CD1c-positive myeloid dendritic cell (primary cell): ENCODE data around the gene DAPK2.
A peak's percentile ranks its signal among the peaks of the same experiment; 100 is the strongest.

Experiments
- DNase-seq: peaks from one replicate; pipeline ENCODE4 v3.0.0-alpha.2; 2016; ENCODE audit errors: extremely low spot score

DAPK2 gene

DNA sequence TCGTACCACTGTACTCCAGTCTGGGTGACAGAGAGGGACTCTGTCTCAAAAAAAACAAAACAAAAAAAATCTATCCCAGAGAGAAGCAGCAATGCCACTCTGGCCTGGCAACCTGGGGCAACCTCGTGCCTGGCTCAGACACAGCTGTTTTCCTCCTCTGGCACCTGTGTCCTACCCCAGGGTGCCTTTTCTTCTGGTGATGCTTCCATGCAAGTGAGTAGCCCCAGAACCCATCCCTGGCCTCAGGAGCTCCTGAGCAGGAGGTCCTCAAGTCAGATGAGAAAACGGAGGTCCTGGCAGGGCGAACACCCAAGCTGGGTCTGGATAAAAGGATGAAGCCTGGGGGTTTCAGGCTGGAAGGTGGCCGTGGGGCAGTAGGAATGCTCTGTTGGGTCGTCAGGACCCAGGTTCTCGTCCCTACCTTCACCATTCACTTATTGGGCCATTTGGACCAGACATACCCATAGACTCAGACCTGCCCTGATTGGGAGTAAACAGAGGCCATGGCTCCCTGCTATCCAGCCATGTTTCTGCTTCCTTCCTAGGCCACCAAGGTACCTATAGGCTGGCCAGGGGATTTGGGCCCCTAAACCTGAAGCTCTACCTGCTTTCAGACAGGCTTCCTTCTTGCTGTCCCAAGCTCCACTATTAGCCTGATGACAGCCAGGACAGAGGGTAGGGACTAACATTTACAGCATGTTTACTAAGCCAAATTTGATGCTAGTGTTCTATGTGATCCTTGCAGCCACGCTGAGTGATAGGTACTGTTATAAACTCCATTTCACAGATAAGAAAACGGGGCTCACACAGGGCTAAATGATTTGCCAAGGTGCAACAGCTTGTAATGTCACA lies 102.2 kb downstream of the DAPK2 start:
- DNase-seq: no peak

- DNase-seq: no peak
Measured at GRCh38 chr15:63942486-63943365, 103.6 kb downstream of the DAPK2 start.

GRCh38 chr15:63941698-63942465 lies 104.4 kb downstream of the DAPK2 start:
- DNase-seq: no peak

DNA sequence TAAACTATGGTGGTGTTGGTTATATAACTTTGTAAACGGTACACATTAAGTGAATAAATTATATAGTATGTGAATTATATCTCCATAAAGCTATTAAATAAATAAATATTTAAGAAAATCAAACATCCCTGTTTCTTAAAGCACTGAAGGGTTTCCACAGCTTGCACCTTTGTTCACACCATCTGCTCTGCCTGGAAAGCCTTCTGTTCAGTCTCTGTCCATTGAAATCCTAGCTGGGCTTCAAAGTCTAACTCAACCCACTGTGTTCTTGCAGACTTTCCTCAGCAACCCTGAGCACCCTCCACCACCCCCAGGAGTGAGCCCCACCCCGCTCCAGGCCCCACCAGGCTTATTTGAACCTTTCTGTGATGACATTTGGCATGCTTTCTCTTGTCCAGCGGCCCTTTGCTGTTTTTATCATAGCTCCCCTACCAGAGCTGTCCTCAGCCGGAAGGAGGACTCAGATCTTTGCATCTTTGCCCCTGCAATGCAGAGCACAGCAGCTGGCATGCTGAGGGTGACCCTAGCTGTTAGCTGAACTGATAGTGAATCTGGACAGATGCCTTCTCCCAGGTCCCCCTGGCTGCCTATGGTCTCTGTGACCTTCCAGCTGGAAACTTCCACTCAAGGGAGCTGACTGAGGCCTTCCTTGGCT lies 105.2 kb downstream of the DAPK2 start:
- no peak for DNase-seq

DNA sequence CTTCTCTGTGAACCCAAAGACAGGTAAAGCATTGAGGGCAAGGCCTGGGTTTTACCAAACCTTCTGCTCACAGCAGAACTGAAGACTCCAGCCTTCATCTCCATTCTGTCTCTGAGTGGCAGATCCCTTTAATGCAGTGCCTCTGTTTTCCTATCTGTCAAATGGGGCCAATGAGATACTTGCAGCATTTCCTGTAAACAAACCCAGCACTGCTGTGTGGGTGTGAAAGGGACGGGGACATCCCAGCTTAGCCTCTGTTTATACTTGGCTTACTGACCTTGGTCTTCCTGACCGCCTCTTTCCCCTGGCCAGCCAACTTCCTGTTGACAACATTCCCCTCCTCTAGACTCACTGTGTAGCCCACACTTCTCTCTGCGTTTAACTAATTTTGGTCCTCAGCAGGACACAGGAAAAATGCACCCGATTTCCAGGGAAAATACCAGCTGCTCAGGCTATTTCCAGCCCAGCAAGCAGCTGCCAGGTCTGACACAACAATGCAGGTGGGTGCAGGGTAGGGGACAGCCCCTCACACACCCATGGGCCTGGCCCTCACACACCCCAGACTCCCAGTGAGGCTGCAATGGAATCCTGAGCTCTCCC lies 106.7 kb downstream of the DAPK2 start:
- DNase-seq: peak; percentile 16

- peak; percentile 44 for DNase-seq
Measured at GRCh38 chr15:63938486-63939061, 107.7 kb downstream of the DAPK2 start.

- no peak for DNase-seq
Measured at GRCh38 chr15:63933522-63933921, 112.8 kb downstream of the DAPK2 start.

GRCh38 chr15:63931556-63931955 lies 114.7 kb downstream of the DAPK2 start:
- no peak for DNase-seq

DNA sequence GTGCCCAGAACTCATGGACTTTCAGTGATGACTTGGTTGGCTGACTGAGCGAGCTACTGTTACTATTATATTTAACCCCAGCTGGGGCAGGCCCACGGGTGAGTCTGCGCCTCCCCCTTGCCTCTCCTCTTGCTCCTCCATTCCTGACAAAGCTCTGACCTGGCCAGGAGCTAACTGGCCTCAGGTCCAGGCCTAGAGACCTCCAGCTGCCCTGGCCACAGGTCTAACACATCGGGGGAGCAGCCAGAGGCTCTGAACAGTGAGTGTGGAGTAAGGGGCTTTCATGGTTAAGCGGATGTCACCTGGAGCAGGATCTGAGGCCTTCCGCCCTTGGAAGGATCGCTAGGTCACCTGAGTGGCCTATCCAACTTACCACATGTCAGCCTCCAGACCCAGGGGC lies 116.3 kb downstream of the DAPK2 start:
- DNase-seq: no peak

GRCh38 chr15:63928185-63928842 lies 118.0 kb downstream of the DAPK2 start:
- no peak for DNase-seq

- no peak for DNase-seq
Measured at GRCh38 chr15:63923993-63924950, 122.0 kb downstream of the DAPK2 start.

DNA sequence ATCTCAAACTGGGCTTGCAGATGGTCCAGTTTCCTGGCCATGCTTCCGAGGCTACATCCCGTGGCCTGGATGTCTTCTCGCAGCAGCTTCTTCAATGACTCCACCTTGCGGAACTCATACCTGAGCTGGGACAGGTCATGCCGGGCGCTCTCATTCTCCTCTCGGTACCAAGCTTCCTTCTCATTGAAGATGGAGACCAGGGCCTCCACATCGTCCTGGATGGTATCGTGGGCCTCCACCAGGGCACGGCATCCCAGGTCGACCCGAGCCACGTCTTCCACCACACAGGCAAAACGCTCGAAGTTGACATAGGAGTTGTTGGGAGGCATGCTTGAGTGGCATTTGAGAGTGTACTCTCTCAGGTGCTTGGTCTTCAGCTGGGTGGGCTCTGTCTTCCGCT lies 123.4 kb downstream of the DAPK2 start:
- no peak for DNase-seq

GRCh38 chr15:63922261-63922904 lies 123.9 kb downstream of the DAPK2 start:
- no peak for DNase-seq

DNA sequence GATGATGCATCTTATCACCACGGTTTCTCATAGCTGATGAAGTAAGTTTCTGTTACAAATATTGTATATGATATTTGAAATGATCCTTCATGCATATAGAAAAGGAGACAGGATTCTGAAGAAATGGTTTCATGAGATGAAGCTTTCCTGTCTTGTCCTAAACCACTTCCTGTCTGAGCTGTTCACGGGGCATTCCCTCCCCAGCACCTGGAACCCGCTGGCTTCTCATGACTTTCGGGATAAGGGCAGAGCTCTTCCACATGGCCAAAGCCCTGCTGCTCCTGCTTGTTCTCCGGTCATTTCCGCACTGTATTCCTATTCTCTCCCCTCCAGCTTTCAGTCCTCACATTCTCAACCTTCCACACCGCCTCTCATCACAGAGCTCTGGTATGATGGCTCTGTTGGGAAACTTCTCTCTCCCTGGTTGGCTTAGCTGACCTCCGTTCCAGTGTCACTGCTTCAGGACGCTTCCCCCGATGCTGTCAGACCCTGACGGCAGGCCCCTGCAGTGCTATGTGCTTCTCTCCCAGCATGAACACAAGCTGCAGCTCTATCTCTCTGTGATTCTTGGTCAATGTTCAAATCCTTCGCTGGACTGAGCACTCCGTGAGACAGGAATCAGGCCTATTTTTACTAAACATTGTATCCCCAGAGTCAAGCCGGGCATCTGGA lies 125.6 kb downstream of the DAPK2 start:
- no peak for DNase-seq

DNA sequence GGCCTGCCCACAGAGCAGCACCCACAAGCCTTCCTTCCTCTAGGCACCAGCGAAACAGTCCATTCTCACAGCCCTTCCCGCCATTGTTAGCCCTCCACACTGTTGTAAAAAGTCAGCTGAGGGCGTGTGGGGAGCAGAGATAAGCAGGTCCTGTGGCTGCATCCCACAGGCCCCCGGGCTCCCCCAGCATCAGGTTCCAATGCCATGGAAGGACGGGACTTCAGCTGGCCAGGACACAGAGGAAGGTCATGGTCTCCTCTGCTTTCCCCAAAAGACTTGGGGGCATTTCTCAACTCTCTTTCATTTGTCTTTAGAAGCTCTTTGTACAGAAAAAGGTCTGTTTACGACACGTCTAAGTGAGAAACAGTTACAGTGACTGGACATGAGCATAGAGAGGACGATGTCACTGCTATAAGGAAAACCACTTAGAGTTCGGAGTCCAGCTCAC lies 127.4 kb downstream of the DAPK2 start:
- DNase-seq: no peak

- no peak for DNase-seq
Measured at GRCh38 chr15:63918317-63918672, 128.0 kb downstream of the DAPK2 start.

DNA sequence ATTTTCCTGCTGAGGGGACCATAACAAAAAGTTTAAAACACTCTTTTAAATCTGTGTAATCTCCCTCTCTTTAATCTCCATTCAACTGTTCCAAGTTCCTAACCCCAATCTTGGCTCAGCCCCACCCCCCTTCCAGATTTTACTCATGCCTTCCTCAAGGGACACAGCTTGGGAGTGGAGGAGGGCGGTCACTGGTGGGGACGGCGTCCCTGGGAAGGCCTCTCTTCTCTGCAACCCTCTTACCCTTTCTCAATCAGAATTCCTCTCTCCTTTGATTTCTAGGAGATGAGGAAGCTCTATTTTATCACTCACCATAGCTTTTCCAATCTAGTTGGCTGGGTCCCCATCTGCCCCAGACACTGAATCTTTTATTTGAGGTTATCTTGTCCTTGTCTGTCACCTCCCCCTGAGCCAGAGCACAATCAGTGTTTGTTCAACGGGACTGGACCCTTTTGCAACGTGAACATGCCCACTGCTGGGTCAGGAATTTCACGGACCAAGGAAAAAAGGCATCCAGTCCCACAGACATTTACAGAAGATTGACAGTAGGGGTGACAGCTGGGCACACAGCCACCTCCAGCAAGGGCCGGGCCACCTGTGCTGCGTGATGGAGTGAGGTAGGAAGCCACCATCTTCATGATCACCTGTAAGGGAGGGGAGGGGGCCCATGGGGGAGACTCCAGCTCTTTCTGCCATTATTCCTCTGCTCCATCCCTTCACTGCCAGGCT lies 128.5 kb downstream of the DAPK2 start:
- no peak for DNase-seq
